ENCODE results near the gene DLG1.
"Not testable (repeated sequence)": the region's sequence is repeated elsewhere in the genome, so short reads cannot be mapped to it uniquely, and the experiment has no call there.

DLG1 gene

DNA sequence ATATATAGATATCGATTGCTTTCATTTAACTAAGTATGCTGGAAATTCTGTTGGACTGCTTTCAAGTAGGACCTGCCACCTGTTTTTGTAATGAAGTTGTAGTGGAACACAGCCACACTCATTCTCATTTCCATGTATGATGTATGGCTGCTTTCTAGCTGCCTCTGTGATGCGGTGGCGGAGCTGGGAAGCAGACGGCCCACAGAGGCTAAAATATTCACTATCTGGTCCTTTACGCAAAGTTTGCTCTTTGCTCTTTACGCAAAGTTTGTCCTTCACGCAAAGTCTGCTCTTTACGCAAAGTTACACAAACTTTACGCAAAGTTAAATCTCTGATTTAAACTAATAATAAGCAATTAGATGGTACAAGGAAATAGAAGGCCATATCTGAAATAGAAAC lies 91.5 kb downstream of the DLG1 start:
- DNase-seq: no peak

DNA sequence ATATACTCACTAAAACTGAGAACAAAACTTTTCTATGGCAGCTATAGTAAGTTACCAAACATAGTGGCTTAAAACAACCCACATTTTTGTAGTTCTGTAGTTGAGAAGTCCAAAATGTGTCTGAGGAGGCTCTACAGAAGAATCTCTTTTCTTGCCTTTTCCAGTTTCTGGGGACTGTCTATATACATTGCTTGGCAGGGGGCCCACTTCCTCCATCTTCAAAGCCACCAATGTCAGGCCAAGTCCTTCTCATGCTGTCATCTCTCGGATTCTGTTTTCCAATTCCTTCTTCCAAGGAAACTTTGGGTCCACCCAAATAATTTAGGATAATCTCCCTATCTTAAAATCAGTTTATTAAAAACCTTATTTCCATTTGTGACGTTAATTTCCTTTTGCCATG lies 92.7 kb downstream of the DLG1 start:
- no peak for DNase-seq

DNA sequence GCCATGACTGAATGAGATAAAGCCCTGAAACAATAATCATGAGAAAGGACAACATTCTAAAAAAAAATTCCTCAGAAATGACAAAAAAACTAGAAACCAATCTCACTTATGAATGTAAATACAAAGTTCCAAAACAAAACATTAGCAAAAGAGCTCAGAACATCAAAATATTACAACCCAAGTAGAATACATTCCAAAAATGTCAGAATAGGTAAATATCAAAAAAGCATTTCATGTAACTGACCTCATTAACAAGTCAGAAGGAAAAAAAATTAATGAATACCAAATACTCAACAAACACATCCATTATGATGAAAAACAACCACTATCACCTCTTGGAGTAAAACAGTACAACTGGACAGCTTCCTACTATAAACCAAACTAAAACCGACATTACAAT lies 93.1 kb downstream of the DLG1 start:
- DNase-seq: no peak

DNA sequence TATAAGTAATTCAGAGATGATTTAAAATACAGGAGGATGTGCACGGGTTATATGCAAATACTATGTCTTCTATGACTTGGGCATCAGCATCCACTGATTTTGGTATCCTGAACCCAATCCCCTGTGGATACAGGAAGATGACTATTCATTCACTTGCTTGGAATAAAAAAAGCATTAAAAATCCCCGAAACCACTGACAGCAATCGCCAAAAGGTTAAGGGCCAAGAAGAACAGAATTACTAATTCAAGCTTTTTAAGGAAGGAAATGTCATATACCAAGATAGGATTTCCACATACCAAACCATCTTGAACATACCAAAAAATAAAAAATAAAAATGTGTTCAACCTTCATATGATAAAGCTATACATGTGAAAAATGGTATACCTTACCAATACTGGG lies 93.7 kb downstream of the DLG1 start:
- DNase-seq: no peak

DNA sequence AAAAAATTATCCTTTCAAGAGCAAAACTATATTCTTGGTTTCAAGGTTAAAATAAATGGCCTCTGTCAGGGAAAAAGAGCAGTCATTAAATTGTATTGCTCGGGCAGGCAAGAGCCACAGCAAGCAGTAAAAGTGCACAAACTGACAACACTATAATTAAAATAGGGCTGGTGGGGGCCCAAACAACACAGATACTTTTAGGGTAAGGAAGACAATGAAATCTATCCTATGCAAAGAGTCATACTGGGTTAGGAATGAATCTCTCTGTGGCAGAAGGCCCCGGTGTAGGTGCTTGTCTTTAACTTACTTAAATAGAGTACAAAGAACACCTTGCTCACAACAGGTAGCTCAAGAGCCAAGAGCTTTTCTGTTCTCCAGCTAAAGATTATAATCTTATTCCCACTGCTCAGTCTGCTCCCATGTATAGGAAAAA lies 94.7 kb downstream of the DLG1 start:
- DNase-seq: no peak

DNA sequence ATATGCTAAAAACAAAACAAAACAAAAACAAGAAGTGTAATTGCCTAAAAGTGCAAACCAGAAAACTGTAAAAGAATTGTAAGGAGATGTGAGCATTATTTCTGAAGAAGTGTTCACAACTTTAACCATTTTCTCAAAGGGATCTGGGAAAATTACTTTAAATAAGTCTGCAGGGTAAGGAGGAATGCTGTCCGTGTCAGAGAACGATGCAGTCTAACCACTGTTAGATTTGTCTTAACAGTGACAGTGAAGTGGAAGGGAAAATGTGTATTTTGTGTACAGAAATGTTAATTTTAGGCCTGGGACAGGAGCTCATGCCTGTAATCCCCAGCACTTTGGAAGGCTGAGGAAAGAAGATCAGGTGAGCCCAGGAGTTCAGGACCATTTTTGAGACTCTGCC lies 95.7 kb downstream of the DLG1 start:
- DNase-seq: no peak

DNA sequence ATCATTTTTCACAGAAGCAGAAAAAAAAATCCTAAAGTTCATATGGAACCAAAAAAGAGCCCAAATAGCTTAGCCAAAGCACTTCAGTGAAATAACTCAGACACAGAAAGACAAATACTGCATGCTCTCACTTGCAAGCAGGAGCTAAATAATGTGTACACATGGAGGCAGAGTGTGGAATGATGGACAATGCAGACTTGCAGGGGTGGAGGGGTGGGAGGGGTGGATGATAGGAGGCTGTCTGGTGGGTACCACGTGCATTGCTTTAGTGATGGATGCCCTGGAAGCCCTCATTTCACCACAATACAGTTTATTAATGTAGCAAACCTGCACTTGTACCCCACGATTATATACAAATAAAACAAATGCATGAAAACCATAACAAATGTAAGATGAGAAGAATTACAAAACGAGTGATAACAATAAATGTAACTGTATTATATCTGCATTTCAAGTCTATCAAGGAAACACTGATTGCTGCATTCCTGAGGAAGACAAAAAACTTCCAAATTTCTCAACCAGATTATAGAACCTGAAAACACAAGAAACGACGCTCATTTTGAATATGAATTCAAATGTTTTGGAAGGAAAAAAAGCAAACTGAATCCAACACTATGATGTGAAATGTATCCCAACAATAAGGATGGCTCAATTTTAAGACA lies 96.5 kb downstream of the DLG1 start:
- no peak for DNase-seq

DNA sequence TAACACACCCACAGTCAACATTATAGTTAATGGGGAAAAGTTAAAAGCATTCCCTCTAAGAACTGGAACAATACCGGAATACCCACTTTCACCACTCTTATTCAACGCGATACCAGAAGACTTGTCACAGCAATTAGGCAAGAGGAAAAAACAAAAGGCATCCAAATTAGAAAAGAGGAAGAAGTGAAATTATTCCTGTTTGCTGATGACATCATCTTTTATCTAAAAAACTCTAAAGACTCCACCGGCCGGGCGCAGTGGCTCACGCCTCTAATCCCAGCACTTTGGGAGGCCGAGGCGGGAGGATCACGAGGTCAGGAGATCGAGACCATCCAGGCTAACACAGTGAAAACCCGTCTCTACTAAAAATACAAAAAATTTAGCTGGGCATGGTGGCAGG lies 97.6 kb downstream of the DLG1 start:
- not testable (repeated sequence) for DNase-seq

DNA sequence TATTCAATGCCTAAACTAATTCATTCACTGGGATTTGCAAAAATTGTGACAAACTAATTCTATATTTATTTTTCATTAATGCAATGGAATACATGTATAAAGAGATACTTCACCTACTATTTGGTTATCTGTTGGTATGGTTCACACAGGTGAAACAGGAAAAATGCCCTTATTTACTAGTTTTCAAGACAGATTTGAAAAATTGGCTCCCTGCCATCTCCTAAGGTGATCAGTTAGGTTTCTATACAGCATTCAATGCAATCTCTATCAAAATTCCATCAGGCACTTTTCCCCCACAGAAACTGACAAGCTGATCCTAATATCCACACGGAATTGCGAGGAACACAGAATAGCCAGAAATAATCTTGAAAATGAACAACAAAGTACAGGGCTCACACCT lies 101.1 kb downstream of the DLG1 start:
- DNase-seq: no peak

DNA sequence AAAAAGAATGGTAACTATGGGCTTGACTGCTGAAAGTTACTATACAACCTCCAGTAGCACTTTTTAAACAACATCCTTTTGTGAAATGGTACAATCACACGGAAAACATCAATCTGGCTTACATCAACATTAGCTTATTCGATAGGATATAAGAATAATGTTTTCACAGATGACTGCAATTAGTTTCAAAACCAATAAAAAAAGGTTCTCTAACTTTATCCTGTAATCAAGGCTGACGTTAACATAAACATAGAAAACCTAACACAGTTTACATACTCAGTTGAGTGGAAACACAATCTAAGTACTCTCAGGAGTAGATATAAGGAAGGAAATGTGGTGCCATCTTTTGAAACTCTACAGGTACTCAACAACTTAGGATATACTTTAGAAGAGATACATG lies 102.2 kb downstream of the DLG1 start:
- no peak for DNase-seq

DNA sequence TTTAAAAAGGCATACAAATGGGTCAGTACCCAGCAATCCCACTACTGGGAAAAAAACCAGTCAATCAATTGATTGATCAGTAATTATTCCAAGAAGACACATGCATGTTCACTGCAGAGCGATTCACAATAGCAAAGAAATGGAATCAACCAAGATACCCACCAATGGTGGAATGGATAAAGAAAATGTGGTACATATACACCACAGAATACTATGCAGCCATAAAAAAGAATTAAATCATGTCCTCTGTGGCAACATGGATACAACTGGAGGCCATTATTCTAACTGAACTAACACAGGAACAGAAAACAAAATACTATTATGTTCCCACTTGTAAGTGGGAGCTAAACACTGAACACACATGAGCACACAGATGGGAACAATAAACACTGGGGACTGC lies 103.1 kb downstream of the DLG1 start:
- DNase-seq: no peak

DNA sequence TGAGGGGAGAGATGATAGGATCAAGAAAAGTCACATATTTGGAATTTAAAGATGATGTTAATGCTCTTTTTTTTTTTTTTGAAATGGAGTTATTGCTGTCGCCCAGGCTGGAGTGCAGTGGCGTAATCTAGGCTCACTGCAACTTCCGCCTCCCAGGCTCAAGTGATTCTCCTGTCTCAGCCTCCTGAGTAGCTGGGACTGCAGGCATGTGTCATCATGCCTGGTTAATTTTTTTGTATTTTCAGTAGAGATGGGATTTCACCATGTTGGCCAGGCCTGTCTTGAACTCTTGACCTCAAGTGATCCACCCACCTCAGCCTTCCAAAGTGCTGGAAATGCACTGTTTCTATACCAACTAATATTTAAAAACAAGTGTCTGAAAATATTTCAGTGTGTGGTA lies 104.7 kb downstream of the DLG1 start:
- DNase-seq: not testable (repeated sequence)

DNA sequence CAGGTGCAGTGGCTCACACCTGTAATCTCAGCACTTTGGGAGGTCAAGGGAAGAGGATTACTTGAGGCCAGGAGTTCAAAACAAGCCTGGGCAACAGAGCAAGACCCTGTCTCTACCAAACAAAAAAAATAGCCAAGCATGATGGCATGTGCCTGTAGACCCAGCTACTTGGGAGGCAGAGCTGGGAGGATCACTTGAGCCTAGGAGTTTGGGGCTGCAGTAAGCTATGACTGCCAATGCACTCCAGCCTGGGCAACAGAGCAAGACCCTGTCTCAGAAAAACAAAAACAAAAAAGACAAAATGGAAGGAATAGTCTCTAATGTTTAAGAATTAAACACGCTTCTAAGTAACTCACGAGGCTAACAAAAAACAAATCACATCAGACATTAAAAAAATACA lies 106.5 kb downstream of the DLG1 start:
- no peak for DNase-seq

DNA sequence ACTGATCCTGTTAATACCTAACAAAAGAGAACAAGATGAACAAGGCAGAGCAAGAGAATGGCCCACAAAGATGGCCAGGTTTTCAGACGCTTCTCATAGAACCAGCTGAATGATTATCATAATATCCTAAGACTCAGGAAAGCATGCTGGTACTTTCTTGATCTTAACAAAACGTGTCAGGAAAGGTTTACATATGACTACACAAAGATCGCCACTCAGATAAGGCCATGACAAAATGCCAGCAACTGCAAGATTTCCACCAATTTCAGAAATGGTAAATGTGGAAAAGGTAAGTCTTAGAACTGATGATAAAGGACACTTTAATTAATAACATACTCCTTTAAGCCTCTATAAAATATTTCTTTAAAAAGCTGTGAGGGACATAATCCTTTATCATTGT lies 108.8 kb downstream of the DLG1 start:
- DNase-seq: peak in 1 of 5 experiments; percentile 40

DNA sequence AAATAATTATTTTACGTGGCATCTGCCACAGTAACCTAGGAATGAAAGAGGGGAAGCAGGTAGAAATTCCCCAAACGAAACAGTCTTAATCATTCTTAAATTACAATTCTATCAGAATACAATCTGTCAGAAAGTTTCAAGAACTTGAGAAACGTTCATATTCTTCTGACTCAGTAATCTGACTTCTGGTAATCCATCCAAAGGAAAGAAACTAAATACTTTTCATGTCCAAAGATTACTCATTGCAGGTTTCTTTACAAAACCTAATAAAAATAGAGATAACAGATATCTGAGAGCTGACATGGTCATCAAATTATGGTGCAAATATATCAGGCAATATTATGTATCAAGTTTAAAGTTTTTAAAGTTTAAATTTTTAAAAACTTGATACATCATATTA lies 109.4 kb downstream of the DLG1 start:
- no peak for DNase-seq

DNA sequence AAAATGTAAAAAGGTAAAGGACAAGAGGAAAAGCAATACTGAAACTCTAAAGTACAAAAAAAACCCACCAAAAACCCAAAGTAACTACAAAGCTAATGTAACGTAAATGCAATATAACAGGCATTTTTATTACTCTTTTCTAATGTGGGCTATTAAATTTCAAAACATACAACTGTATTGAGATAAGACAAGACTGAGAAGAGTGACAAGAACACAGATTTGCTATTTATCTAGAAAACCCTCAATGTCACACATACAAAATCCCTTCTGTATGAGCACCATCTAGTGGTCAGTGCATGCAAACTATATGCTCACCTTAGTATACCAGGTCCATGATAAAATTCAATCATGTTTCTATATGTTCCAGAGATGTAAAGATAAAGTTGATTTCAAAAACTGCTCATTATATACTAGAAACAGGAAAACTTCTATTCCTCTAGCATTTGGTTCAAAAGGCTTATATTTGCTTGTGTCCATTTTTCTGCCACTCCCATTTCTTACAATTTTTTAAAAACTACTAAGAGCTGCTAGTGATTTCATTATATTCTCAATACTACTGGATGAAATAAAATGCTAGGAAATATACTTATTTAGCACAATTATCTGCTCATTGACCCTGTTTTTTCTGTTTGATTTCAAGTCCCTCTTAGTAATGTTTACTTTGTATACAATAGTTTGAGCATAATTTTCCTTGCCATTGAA lies 111.4 kb downstream of the DLG1 start:
- DNase-seq: peak in 2 of 5 experiments; percentile 8 to 73

DNA sequence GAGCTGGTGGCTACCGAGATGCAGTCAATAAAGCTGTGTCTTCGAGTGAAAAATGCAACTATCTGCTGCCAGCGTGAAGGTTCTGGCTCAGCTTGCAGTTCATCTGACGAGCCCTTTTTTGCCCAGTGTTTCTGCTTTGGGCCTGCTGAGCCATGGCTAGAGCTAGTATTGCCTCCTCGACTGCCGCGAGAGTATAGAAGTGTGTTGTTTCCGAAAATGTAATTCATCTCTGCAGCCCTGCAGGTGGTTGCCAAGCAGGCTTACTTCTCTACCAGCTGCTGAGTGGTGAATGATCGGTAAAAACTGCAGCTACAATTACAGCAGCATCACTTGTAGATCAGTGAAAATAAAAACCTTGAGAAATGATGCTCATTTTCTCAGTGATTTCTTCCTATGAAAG lies 114.8 kb downstream of the DLG1 start:
- DNase-seq: no peak

DNA sequence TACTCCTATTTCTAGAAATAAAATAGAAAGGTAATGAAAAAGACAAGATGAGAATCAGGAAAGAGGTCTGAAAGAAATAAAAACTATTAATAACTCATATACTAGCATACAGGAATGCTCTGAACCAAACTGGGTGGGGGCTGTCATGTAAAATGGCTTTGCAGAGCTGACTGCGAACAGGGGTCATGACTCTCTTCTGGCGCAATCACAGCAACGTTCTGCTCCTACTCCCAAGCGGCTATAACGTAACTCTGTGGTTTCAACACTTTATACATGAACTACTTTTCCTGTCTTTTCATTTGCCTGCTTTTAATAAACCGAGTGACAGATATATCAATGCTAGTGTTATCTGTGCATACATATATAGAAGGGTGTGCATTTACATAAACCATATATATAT lies 116.7 kb downstream of the DLG1 start:
- no peak for DNase-seq

DNA sequence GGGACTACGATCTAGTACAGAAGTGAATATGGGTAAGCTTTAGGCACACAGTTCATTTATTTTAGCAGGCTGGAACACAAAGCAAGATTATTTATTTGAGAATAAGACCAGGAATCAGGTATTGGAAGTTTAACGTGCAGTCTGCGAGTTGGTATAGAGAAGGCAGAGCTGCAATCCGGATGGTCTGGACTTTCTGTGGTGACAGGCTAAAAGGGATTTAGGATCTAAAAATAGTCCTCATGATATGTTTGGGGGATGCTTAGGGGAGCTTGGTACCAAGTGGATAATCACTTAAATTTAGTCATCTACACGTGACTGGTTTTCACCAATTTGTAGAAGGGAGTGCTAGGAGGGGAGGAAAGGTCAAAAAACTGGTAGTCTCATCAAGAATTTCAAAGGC lies 119.4 kb downstream of the DLG1 start:
- no peak for DNase-seq

DNA sequence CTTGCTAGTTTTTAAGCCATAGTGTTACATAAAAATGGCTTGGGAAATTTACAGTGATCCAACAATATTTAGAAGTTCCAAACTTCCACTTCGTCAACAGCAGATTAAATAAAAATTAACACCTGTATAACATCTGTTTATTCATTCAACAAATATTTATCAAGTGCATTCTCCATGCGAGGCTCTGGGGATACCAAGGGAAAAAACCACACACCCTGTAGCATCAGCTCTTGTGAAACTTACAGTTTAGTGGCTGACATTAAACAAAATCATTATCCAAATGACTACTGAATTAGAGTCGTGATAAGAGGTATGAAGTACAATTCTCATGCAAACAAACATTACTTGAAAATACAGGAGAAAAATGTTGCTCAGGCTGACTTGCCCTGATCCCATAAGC lies 122.9 kb downstream of the DLG1 start:
- no peak for DNase-seq

DNA sequence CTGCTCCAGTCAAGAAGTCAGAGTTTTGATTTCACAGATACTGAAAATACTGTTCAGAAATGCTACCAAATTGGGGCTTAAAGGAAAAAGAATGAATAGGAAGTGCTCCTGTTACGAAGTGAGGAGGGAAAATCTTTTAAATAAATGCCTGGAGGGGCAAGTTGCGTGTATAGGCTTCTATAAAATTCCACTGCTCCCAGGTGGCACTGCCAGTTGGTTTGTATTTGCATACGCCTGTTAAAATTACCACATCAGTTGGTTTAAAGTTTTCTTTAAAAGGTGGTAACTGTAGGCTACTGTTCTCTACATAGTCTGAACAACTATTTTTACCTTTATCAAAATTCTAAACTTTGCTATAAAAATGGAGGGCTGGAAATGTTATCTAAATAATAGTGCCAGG lies 123.5 kb downstream of the DLG1 start:
- DNase-seq: no peak

DNA sequence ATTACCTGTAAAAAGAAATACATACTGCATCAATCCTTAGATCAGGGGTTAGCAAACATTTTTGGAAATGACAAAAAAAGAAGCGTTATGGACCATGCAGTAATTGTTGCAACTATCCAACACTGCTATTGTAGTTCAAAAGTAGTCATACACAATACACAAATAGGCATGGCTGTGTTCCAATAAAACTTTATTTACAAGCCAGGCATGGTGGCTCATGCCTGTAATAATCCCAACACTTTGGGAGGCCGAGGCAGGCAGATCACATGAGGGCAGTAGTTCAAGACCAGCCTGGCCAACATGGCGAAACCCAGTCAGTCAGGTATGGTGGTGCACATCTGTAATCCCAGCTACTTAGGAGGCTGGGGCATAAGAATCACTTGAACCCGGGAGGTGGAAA lies 124.8 kb downstream of the DLG1 start:
- no peak for DNase-seq

DNA sequence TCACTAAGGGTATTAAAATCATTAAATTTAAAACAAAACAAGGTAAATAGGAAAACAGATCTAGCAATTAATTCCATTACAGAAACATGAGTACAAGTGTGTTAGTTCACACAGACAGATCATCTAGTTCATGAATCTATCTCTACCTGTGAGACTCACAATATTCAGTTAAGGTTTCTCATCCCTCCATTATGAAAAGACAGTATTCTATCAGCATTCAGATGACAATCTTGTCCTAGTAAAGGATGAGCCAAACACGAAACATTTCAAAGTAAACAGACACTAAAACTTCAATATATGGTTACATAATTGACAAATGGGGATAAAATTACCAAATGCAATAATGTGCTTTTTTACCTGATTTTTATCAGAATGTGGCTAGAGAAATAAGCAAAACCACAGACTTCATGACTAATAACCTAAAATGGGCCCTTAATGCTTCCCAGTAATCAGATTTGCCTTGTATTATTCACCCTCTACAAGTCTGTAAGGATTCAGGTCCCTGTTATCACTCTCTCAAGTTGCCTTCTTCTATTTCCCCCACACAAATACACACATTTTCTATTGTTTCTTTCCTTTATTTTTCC lies 126.8 kb downstream of the DLG1 start:
- no peak for DNase-seq

DNA sequence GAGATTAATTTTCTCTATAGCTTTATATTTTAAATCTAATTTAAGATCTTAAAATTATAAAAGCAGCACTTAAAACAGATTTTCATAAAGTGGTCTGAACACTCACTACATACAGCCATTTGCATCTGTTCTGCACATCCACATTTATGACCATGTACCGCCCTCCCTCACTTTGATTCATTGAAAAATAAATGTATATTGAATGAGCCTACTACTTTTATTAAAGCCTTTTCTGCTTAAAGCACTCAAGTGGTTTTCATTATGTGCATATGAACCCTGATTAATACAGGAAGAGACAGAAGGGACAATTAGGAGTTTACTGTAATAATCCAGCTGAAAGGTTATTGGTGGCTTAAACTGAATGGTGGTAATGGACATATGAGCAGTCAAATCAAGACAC lies 129.4 kb downstream of the DLG1 start:
- DNase-seq: no peak

Measured in T-helper 2 cell (primary cell).